Type B pancreatic cell (in vitro differentiated cells): ENCODE measurements around the gene CA12. TPM values are rescaled to one million over a fixed set of nuclear protein-coding genes. Genes with fewer than 3 reads are reported as not detected.

Experiments
- DNase-seq: peaks from one replicate; pipeline ENCODE4 v3.0.0; 2021; ENCODE audit warnings: mixed read lengths; ENCODE audit not compliant: unreplicated experiment; ENCODE audit errors: extremely low spot score
- H3K27ac Mint-ChIP-seq: 2 replicates; pipeline ENCODE4 v1.8.0; 2021; ENCODE audit warnings: mild to moderate bottlenecking, mixed read lengths
- H3K27me3 Mint-ChIP-seq: 2 replicates; pipeline ENCODE4 v1.8.0; 2021; ENCODE audit warnings: mixed read lengths
- H3K36me3 Mint-ChIP-seq: 2 replicates; pipeline ENCODE4 v1.8.0; 2021; ENCODE audit warnings: mixed read lengths
- H3K4me1 Mint-ChIP-seq: one replicate; pipeline ENCODE4 v1.8.0; 2021; ENCODE audit warnings: mixed read lengths; ENCODE audit not compliant: unreplicated experiment
- H3K4me3 Mint-ChIP-seq: 2 replicates; pipeline ENCODE4 v1.8.0; 2021; ENCODE audit warnings: mild to moderate bottlenecking, mixed read lengths
- H3K9me3 Mint-ChIP-seq: 2 replicates; pipeline ENCODE4 v1.8.0; 2021; ENCODE audit warnings: mixed read lengths
- CTCF ChIP-seq: fragments of 200-600 bp; sonication (generic); conservative IDR thresholded peaks from 2 replicates; pipeline ENCODE4 v1.5.0; 2021; ENCODE audit warnings: antibody characterized with exemption, mild to moderate bottlenecking
- total RNA-seq: library from RNA; stranded (reverse); gene quantifications from 2 replicates; pipeline ENCODE4 v1.2.1, GENCODE V29; 2021; ENCODE audit warnings: low replicate concordance

The CA12 gene
- total RNA-seq, 1 donor from 2014 or later, result 5.5 TPM

GRCh38 chr15:63412551-63412950 is 30.9 kb upstream of the CA12 start:
- Mint-ChIP-seq H3K36me3 (no peaks in the 10 kb centered on the region), H3K9me3 (no peaks in the 10 kb centered on the region), H3K4me3 (no peak overlapping the region), H3K27ac (no peak overlapping the region), H3K4me1 (peaks cover 13% of the 10 kb centered on the region), H3K27me3 (no peaks in the 10 kb centered on the region)
- no peak for TF ChIP-seq CTCF
- no peak for DNase-seq

- DNase-seq, result no peak
- peaks cover 19% of the 10 kb centered on the region for H3K4me1 Mint-ChIP-seq
- H3K4me3 Mint-ChIP-seq, result no peak overlapping the region
- H3K27me3 Mint-ChIP-seq, result no peaks in the 10 kb centered on the region
- H3K9me3 Mint-ChIP-seq, result no peaks in the 10 kb centered on the region
- no peaks in the 10 kb centered on the region for H3K36me3 Mint-ChIP-seq
- no peak overlapping the region for H3K27ac Mint-ChIP-seq
- TF ChIP-seq CTCF, result no peak
Measured at GRCh38 chr15:63411866-63412265, 30.2 kb upstream of the CA12 start.

GRCh38 chr15:63409179-63409578 is 27.5 kb upstream of the CA12 start:
- DNase-seq, result no peak

GRCh38 chr15:63408524-63408923 is 26.9 kb upstream of the CA12 start:
- no peak for TF ChIP-seq CTCF
- Mint-ChIP-seq H3K27ac (no peak overlapping the region), H3K9me3 (no peaks in the 10 kb centered on the region), H3K36me3 (no peaks in the 10 kb centered on the region), H3K4me3 (no peak overlapping the region), H3K4me1 (peaks cover 26% of the 10 kb centered on the region), H3K27me3 (no peaks in the 10 kb centered on the region)
- DNase-seq, result no peak

More at GRCh38 chr15:63409179-63409578, 27.5 kb upstream of the CA12 start:
- Mint-ChIP-seq H3K4me3 (no peak overlapping the region), H3K27ac (no peak overlapping the region), H3K36me3 (no peaks in the 10 kb centered on the region), H3K9me3 (no peaks in the 10 kb centered on the region), H3K27me3 (no peaks in the 10 kb centered on the region), H3K4me1 (peaks cover 26% of the 10 kb centered on the region)
- no peak for TF ChIP-seq CTCF

- no peak overlapping the region for H3K4me3 Mint-ChIP-seq
- no peak for TF ChIP-seq CTCF
- no peak for DNase-seq
- H3K4me1 Mint-ChIP-seq, result peaks cover 33% of the 10 kb centered on the region
- H3K36me3 Mint-ChIP-seq, result no peaks in the 10 kb centered on the region
- H3K9me3 Mint-ChIP-seq, result no peaks in the 10 kb centered on the region
- no peak overlapping the region for H3K27ac Mint-ChIP-seq
- no peaks in the 10 kb centered on the region for H3K27me3 Mint-ChIP-seq
Measured at GRCh38 chr15:63407612-63408011, 26.0 kb upstream of the CA12 start.
